Activated CD4-positive, alpha-beta T cell treated with anti-CD3 and anti-CD28 coated beads, Interleukin-2, amount 10 ng/mL, durations not matched to agents 7 days and 5 days (primary cell): Measurements from ENCODE around the gene CNTN4. TPM values are rescaled to one million over a fixed set of nuclear protein-coding genes. Genes with fewer than 3 reads are reported as not detected.

Source experiments
- CTCF ChIA-PET: fragments of 350-600 bp; sonication (Branson Sonifier 250); formaldehyde crosslinking; loops from one replicate; lab custom pipeline; 2021; ENCODE audit warnings: antibody characterized with exemption; lab: Charles Lee
- POLR2A ChIA-PET: fragments of 350-600 bp; sonication (Branson Sonifier 250); formaldehyde crosslinking; loops from one replicate; lab custom pipeline; 2021; ENCODE audit warnings: antibody characterized with exemption; lab: Charles Lee
- DNase-seq: peaks from one replicate; pipeline ENCODE4 v3.0.0-alpha.2; 2020
- H3K27ac Mint-ChIP-seq: one replicate; pipeline ENCODE4 v1.8.0; 2021; ENCODE audit warnings: mild to moderate bottlenecking, moderate library complexity, mixed read lengths
- H3K27me3 Mint-ChIP-seq: one replicate; pipeline ENCODE4 v1.8.0; 2021; ENCODE audit warnings: mixed read lengths
- H3K36me3 Mint-ChIP-seq: one replicate; pipeline ENCODE4 v1.8.0; 2021; ENCODE audit warnings: low read depth, mixed read lengths
- H3K4me1 Mint-ChIP-seq: one replicate; pipeline ENCODE4 v1.8.0; 2021; ENCODE audit warnings: mixed read lengths
- H3K4me3 Mint-ChIP-seq: one replicate; pipeline ENCODE4 v1.8.0; 2021; ENCODE audit warnings: mild to moderate bottlenecking, moderate library complexity, mixed read lengths
- H3K9me3 Mint-ChIP-seq: one replicate; pipeline ENCODE4 v1.8.0; 2021; ENCODE audit warnings: mixed read lengths
- total RNA-seq, 2 experiments: library from RNA; stranded (reverse); gene quantifications; one replicate each; pipeline ENCODE4 v1.2.3, GENCODE V29; 2021

Gene CNTN4
- total RNA-seq, 2 experiments from 2014 or later: not detected

- no peak overlapping the region for H3K4me3 Mint-ChIP-seq
- H3K9me3 Mint-ChIP-seq: no peaks in the 10 kb centered on the region
- no peaks in the 10 kb centered on the region for H3K27me3 Mint-ChIP-seq
- H3K36me3 Mint-ChIP-seq: no peaks in the 10 kb centered on the region
- CTCF ChIA-PET: no interaction called here
- no peak for DNase-seq
- POLR2A ChIA-PET: no interaction called here
- H3K27ac Mint-ChIP-seq: no peak overlapping the region
- H3K4me1 Mint-ChIP-seq: no peaks in the 10 kb centered on the region
Measured at GRCh38 chr3:2680236-2680635, 581.6 kb downstream of the CNTN4 start.

- no peaks in the 10 kb centered on the region for H3K27me3 Mint-ChIP-seq
- H3K4me3 Mint-ChIP-seq: no peak overlapping the region
- H3K27ac Mint-ChIP-seq: no peak overlapping the region
- H3K4me1 Mint-ChIP-seq: no peaks in the 10 kb centered on the region
- CTCF ChIA-PET: no interaction called here
- DNase-seq: no peak
- POLR2A ChIA-PET: no interaction called here
- H3K9me3 Mint-ChIP-seq: no peaks in the 10 kb centered on the region
- no peaks in the 10 kb centered on the region for H3K36me3 Mint-ChIP-seq
Measured at GRCh38 chr3:2684046-2684445, 585.4 kb downstream of the CNTN4 start.

GRCh38 chr3:2686816-2687502 lies 588.3 kb downstream of the CNTN4 start:
- Mint-ChIP-seq H3K27ac (no peak overlapping the region), H3K4me3 (no peak overlapping the region), H3K27me3 (no peaks in the 10 kb centered on the region), H3K9me3 (no peaks in the 10 kb centered on the region), H3K36me3 (no peaks in the 10 kb centered on the region), H3K4me1 (no peaks in the 10 kb centered on the region)
- POLR2A ChIA-PET: no interaction called here
- no peak for DNase-seq
- CTCF ChIA-PET: no interaction called here

- no peaks in the 10 kb centered on the region for H3K4me1 Mint-ChIP-seq
- H3K27ac Mint-ChIP-seq: no peak overlapping the region
- H3K4me3 Mint-ChIP-seq: no peak overlapping the region
- no peaks in the 10 kb centered on the region for H3K27me3 Mint-ChIP-seq
- ChIA-PET POLR2A (no interaction called here), CTCF (no interaction called here)
- DNase-seq: no peak
- H3K9me3 Mint-ChIP-seq: no peaks in the 10 kb centered on the region
- H3K36me3 Mint-ChIP-seq: no peaks in the 10 kb centered on the region
Measured at GRCh38 chr3:2697589-2697988, 598.9 kb downstream of the CNTN4 start.

- CTCF ChIA-PET: no interaction called here
- no peak overlapping the region for H3K4me3 Mint-ChIP-seq
Measured at GRCh38 chr3:2701471-2701870, 602.8 kb downstream of the CNTN4 start.

GRCh38 chr3:2706144-2706835 lies 607.6 kb downstream of the CNTN4 start:
- H3K36me3 Mint-ChIP-seq: no peaks in the 10 kb centered on the region
- H3K27me3 Mint-ChIP-seq: no peaks in the 10 kb centered on the region
- CTCF ChIA-PET: no interaction called here
- no peaks in the 10 kb centered on the region for H3K4me1 Mint-ChIP-seq
- no peak for DNase-seq
- no peaks in the 10 kb centered on the region for H3K9me3 Mint-ChIP-seq
- POLR2A ChIA-PET: no interaction called here
- H3K27ac Mint-ChIP-seq: no peak overlapping the region
- no peak overlapping the region for H3K4me3 Mint-ChIP-seq

More at GRCh38 chr3:2701471-2701870, 602.8 kb downstream of the CNTN4 start:
- DNase-seq: no peak
- Mint-ChIP-seq H3K36me3 (no peaks in the 10 kb centered on the region), H3K9me3 (no peaks in the 10 kb centered on the region), H3K27ac (no peak overlapping the region), H3K4me1 (no peaks in the 10 kb centered on the region), H3K27me3 (no peaks in the 10 kb centered on the region)
- POLR2A ChIA-PET: no interaction called here

- Mint-ChIP-seq H3K36me3 (no peaks in the 10 kb centered on the region), H3K4me3 (no peak overlapping the region), H3K27ac (no peak overlapping the region), H3K9me3 (no peaks in the 10 kb centered on the region), H3K4me1 (no peaks in the 10 kb centered on the region), H3K27me3 (no peaks in the 10 kb centered on the region)
- POLR2A ChIA-PET: no interaction called here
- no peak for DNase-seq
- CTCF ChIA-PET: no interaction called here
Measured at GRCh38 chr3:2706836-2707210, 608.2 kb downstream of the CNTN4 start.

- Mint-ChIP-seq H3K27ac (no peak overlapping the region), H3K4me3 (no peak overlapping the region), H3K4me1 (no peaks in the 10 kb centered on the region), H3K36me3 (no peaks in the 10 kb centered on the region), H3K9me3 (no peaks in the 10 kb centered on the region), H3K27me3 (no peaks in the 10 kb centered on the region)
- DNase-seq: no peak
- ChIA-PET CTCF (no interaction called here), POLR2A (no interaction called here)
Measured at GRCh38 chr3:2711081-2711480, 612.4 kb downstream of the CNTN4 start.

- DNase-seq: no peak
- Mint-ChIP-seq H3K4me3 (no peak overlapping the region), H3K27me3 (no peaks in the 10 kb centered on the region), H3K4me1 (no peaks in the 10 kb centered on the region), H3K9me3 (no peaks in the 10 kb centered on the region), H3K36me3 (no peaks in the 10 kb centered on the region), H3K27ac (no peak overlapping the region)
- POLR2A ChIA-PET: interaction anchor here (0.5 kb wide), 1 partner anchor 454 kb away, joined by 3 read pairs; no protein-coding TSS in a partner anchor
- CTCF ChIA-PET: no interaction called here
Measured at GRCh38 chr3:2713923-2714322, 615.3 kb downstream of the CNTN4 start.

GRCh38 chr3:2714834-2715233 lies 616.2 kb downstream of the CNTN4 start:
- CTCF ChIA-PET: no interaction called here

GRCh38 chr3:2727101-2727500 lies 628.4 kb downstream of the CNTN4 start:
- Mint-ChIP-seq H3K27me3 (no peaks in the 10 kb centered on the region), H3K4me3 (no peak overlapping the region), H3K27ac (no peak overlapping the region), H3K4me1 (no peaks in the 10 kb centered on the region), H3K36me3 (no peaks in the 10 kb centered on the region), H3K9me3 (no peaks in the 10 kb centered on the region)
- CTCF ChIA-PET: no interaction called here
- POLR2A ChIA-PET: no interaction called here
- no peak for DNase-seq

More at GRCh38 chr3:2714834-2715233, 616.2 kb downstream of the CNTN4 start:
- H3K4me1 Mint-ChIP-seq: no peaks in the 10 kb centered on the region
- POLR2A ChIA-PET: no interaction called here
- DNase-seq: no peak
- H3K4me3 Mint-ChIP-seq: no peak overlapping the region
- H3K27me3 Mint-ChIP-seq: no peaks in the 10 kb centered on the region
- no peaks in the 10 kb centered on the region for H3K9me3 Mint-ChIP-seq
- no peaks in the 10 kb centered on the region for H3K36me3 Mint-ChIP-seq
- H3K27ac Mint-ChIP-seq: no peak overlapping the region

- H3K4me1 Mint-ChIP-seq: no peaks in the 10 kb centered on the region
- no peak overlapping the region for H3K27ac Mint-ChIP-seq
- H3K27me3 Mint-ChIP-seq: no peaks in the 10 kb centered on the region
- POLR2A ChIA-PET: no interaction called here
- no peak for DNase-seq
- CTCF ChIA-PET: no interaction called here
- no peaks in the 10 kb centered on the region for H3K9me3 Mint-ChIP-seq
- H3K36me3 Mint-ChIP-seq: no peaks in the 10 kb centered on the region
- no peak overlapping the region for H3K4me3 Mint-ChIP-seq
Measured at GRCh38 chr3:2727610-2728318, 629.1 kb downstream of the CNTN4 start.

- no peak for DNase-seq
- CTCF ChIA-PET: no interaction called here
- Mint-ChIP-seq H3K9me3 (no peaks in the 10 kb centered on the region), H3K4me1 (no peaks in the 10 kb centered on the region), H3K4me3 (no peak overlapping the region), H3K36me3 (no peaks in the 10 kb centered on the region), H3K27me3 (no peaks in the 10 kb centered on the region), H3K27ac (no peak overlapping the region)
- POLR2A ChIA-PET: no interaction called here
Measured at GRCh38 chr3:2731843-2732242, 633.2 kb downstream of the CNTN4 start.
